Large intestine (tissue), 3 donors: Measurements from ENCODE around the gene PCDH11X. TPM values are rescaled to one million over a fixed set of nuclear protein-coding genes. Genes with fewer than 3 reads are reported as not detected.
"Not testable (repeated sequence)": the region's sequence is repeated elsewhere in the genome, so short reads cannot be mapped to it uniquely, and the experiment has no call there.

Experiments
- DNase-seq, 2 donors: peaks; one replicate each; pipeline versions ENCODE4 v3.0.0 to v3.0.0-alpha.2; 2013
- H3K27ac ChIP-seq: one replicate; pipeline ENCODE4 v1.5.1; 2013; ENCODE audit warnings: low read length
- H3K27me3 ChIP-seq: 2 replicates; pipeline ENCODE4 v1.6.1; 2013; ENCODE audit warnings: low read length; ENCODE audit not compliant: control insufficient read depth, insufficient read depth
- H3K36me3 ChIP-seq: 2 replicates; pipeline ENCODE4 v1.6.1; 2013; ENCODE audit warnings: low read length; ENCODE audit not compliant: control insufficient read depth, insufficient read depth
- H3K4me1 ChIP-seq: one replicate; pipeline ENCODE4 v1.6.1; 2013; ENCODE audit warnings: low read length; ENCODE audit not compliant: control insufficient read depth, insufficient read depth
- H3K4me3 ChIP-seq: one replicate; pipeline ENCODE4 v1.5.1; 2013; ENCODE audit warnings: low read length
- H3K9me3 ChIP-seq: one replicate; pipeline ENCODE4 v1.6.1; 2013; ENCODE audit warnings: mild to moderate bottlenecking, low read depth, low read length, moderate library complexity; ENCODE audit not compliant: control insufficient read depth
- WGBS: methylation state at CpG from one replicate; pipeline ENCODE4 v1.1.5; 2013; ENCODE audit warnings: low lambda C conversion rate; ENCODE audit not compliant: insufficient coverage; 5-methylcytosine and 5-hydroxymethylcytosine counted together
- polyA plus RNA-seq: library from polyadenylated mRNA; unstranded; fragments of 120-200 nt; gene quantifications from one replicate; pipeline ENCODE4 v1.2.1, GENCODE V29; 2013

The PCDH11X gene
- polyA plus RNA-seq, 1 donor, result 0.01 TPM

GRCh38 chrX:91825321-91825720, 46.1 kb downstream of the PCDH11X start:
- H3K4me1 ChIP-seq, DNase-seq, H3K27me3 ChIP-seq, H3K36me3 ChIP-seq, H3K4me3 ChIP-seq, H3K9me3 ChIP-seq, H3K27ac ChIP-seq: not testable (repeated sequence)
- no CpG with 5 or more reads among the region's 24 CpGs for WGBS
